Femur (tissue), 1 donor: ENCODE measurements around the gene CTDSPL.

Experiments
- DNase-seq: peaks from one replicate; pipeline ENCODE4 v3.0.0-alpha.2; 2017

The CTDSPL gene

DNA sequence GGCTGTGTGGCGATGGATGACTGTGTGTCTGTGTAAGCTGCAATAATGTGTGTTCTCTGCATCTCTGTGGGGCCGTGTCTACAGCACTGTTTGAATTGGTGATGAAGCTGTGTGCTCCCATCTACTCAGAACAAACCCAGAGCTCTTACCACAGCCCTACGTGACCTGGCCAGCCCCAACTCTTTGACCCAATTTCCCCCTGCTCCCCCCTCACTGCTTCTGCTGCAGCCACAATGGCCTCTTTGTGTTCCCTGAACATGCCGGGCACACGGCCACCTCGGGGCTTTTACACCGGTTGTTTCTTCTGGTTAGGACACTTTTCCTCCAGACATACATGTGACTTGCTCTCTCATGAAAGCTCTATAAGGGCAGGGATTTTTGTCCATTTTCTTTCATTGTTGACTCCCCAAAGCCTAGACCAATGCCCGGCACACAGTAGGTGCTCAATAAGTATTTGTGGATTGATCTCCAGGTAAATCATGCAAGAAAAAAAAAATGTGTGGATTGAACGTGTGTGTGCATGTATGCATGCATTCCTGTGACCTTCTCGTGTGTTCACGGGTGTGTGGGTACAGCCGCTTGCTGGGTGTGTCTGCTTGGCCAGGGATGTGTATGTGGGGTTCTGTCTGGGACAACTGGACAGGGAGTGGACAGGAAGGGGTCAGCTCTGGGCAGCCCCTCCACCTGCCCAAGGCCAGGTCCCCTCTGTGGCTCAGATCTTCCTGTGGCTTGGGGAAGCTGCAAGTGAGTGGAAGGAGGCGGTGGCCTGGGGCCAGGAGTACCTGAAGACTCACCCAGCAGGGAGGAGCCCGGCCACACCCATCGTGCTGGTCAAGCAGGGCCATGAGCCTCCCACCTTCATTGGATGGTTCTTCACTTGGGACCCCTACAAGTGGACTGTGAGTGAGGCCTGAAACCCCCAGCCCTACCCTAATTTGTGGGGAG, 143.7 kb downstream of the CTDSPL start:
- DNase-seq = peak; percentile 76

DNA sequence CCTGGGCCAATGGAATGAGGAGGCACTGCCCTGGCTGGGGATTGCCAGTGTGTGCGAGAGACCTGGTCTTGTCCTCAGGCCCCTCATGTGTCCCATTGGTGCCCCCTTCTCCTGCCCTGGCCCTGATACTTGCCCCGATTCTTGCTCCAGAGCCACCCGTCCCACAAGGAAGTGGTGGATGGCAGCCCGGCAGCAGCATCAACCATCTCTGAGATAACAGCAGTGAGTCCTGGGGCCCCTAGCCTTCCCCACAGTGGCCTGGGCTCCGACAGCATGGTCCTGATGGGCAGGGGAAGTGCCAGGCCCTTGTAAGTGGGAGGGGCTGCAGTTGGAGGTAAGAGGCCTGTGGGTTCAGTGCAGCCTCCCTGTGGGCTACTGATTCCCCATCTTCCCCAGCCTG, 144.4 kb downstream of the CTDSPL start:
- DNase-seq = no peak

DNA sequence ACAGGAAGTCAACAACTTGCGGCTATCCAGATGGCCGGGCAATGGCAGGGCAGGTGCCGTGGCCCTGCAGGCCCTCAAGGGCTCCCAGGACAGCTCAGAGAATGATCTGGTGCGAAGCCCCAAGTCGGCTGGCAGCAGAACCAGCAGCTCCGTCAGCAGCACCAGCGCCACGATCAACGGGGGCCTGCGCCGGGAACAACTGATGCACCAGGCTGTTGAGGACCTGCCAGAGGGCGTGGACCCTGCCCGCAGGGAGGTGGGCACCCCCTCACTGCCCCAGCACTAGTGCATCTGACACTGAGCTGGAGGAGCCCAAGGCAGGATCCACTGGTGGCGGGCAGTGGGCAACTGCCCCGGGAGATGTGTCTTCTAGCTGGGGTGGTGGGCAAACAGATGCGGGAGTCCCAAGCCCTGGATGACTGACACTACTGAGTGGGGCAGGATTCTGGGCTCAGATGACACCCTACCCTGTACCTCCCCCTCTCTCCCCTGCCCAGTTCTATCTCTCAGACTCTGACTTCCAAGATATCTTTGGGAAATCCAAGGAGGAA, 144.8 kb downstream of the CTDSPL start:
- DNase-seq = no peak

DNA sequence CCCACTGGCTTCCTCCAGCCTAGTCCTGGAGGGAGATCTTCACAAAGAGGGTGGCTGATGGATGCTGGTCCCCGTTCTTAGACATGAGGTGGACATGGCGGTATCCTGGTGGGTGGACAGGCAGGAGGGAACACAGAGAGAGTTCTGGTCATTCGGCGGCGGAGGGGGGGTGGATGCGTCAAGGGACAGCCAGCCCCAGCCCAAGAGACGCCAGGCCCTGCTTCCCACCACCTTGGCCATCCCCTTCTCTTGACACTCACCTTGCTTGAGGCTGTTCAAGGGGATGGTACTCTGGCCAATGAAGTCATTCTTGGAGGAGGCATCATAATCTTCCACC, 146.0 kb downstream of the CTDSPL start:
- DNase-seq = no peak

DNA sequence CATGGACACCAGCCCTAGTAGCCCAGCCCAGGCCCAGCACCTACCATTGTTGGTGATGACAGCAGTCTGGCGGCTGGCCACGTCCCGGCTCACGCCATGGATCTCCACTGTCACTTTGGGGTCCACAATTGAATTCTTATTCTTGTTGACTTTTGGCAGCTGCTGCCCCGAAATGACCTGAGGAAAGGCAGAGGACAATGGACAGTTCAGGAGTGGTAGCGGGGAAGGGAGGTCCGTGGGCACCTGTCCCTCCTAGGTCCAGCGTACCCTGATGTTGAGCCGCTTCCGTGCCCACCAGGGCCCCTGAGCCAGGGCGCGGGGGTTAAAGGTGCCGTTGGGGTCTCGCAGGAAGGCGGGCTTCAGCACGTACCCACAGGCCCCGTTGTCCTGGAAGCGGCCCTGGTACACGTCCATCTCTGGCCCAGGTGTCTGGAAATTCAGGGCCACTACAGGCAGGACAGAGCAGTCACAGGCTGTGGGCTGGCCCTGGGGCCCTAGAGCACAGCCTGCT, 146.6 kb downstream of the CTDSPL start:
- DNase-seq = no peak

DNA sequence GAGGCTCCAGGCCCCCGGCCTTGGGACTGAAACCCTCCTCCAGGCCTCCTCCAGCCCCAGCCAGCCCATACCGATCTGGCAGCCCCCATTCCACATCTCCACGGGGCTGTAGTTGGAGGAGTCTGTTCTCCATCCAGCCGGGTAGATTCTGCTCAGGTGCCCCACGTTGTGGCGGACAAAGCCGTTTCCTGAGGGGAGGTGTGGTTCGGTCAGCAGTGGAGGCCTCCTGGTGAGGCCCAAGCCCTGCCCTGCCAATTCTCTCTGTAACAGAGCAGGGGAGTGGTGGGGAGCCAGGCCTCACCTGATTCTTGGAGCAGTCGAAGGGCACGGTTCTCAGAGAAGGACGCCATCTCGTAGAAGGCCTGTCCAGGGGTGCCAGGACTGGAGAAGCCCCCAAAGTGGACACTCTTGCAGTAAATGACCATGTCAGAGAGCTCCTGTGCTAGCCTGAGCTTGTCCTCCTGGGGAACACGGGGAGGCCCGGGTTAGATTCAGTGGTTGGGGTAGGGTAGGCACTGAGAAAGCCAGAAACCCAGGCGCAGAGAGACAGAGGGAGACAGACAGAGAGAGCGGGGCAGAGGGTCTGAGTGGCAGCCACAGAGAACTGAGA, 147.4 kb downstream of the CTDSPL start:
- no peak for DNase-seq

DNA sequence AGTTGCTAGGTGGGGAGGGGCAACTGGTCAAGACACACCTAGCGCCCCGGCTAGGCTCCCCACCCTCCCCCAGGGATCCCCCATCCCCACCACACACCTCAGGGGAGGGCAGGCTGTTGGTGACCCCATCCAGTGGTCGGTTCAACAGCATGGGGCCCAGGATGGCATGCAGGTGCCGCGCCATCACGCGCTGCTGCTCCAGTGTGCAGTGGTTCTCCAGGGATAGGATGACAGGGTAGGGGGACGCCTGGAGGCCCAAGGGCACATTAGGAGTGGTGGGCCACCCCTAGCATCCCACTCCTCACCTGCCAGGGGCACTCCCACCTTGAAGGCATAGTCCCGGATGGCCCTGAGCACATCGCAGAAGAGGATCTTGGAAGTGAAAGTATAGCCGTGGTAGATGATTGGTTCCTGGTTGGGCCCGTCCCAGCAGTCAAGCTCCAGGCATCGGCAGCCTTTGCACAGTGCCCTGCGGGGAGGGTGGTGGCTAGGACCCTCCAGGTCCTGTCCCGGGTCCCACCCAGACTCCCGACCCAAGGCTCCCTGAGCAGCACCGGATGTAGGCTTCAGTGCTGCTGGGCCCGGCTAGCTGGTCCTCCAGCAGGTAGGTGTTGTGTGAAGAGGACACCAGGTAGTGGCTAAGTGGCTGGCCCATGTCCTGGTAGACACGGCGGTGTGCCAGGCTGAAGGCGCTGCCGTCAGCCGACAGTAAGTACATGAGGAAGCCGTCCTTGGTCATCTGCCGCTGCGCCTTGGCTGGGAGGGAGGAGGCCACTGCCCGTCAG, 148.3 kb downstream of the CTDSPL start:
- no peak for DNase-seq

DNA sequence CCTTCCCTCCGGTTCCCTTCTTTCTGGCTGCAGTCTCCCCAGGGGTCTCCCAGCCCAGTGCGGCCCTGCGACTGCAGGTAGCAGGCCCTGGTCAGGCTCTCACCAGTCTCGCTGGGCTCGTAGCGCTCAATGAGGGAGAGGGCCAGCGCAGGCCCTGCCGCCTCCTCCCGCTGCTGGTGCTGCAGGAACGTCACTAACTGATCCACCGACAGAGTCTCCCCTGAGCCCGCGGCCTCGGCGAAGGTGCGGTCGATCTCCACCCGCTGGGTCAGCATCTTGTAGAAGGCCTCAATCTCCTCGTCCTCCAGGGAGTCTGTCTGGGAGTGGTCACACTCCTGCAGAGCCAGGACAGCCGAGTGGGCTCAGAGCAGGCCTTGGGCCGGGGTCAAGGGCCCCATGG, 149.4 kb downstream of the CTDSPL start:
- DNase-seq = no peak

DNA sequence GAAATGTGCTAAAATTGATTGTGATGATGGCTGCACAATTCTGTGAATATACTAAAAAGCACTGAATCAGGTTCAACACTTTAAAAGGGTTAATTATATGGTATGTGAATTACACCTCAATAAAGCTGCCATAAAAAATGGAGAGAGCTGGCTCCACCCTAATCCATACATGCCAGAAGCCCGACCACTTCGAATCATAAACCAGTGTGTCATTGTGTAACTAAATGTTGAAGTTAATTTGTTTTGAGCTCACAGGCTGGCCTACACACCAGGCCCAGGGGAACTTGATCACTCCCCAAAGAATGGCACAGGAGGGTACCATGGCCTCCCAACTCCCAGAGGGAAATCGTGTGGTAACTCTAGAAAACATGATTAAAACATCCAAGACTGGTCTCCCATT, 153.8 kb downstream of the CTDSPL start:
- no peak for DNase-seq

DNA sequence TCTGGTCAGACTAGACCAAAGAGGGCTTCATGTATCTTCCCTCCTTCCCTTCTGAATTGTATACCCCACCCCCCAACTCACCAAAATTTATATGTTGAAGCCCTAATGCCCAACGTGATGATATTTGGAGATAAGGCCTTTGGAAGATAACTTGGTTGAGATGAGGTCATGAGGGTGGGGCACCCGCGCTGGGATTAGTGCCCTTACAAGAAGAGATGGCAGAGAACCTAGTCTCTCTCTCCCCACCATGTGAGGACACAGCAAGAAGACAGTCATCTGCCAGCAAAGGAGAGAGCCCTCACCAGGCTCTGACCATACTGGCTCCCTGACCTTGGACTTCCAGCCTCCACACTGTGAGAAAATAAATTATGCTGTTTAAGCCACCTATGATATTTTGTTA, 154.3 kb downstream of the CTDSPL start:
- DNase-seq = no peak

DNA sequence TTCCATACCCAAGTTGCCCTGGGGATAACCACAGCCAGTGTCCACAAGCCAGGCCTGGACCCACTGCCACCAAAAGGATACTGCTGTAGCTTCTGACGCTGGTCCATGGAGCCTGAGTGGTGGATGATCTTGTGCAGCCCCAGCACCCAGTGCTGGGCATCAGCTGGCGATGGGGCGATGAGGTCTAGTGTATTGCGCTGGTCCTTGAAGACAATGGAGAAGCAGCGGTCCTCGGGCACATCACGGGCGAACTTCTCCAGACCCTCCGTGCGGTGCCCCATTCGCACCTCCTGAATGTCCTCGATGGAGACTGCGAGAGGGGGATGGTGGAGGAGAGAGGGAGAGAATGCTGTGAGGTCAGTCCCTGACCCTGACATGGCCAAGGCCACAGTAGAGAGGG, 154.7 kb downstream of the CTDSPL start:
- no peak for DNase-seq

DNA sequence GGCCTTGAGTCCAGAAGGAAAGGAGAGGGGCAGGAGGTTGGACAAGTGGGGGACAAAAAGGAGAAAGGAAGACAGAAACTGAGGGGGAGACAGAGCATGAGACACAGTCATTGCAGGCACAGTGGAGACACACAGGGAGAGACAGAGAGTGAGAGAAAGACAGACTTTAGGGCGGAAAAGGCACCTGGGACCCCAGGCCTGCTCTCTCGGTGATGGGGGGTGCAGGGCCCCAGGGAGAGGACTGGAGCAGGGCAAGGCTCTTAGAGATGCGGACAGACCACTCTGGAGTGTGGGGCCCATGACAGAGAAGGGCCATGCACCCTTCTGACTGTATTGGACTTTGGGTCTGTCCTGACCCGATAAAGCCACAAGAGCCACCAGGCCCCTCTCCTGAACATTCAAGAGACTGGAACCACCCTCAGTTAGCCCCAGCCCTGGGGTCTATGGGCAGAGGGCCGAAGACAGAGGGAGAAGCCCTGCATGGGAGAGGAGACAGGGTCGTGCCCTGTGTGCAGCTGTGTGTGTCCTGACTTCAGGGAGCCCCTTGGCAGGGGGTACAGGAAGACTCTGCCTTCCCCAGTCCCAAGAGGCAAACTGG, 155.3 kb downstream of the CTDSPL start:
- no peak for DNase-seq

DNA sequence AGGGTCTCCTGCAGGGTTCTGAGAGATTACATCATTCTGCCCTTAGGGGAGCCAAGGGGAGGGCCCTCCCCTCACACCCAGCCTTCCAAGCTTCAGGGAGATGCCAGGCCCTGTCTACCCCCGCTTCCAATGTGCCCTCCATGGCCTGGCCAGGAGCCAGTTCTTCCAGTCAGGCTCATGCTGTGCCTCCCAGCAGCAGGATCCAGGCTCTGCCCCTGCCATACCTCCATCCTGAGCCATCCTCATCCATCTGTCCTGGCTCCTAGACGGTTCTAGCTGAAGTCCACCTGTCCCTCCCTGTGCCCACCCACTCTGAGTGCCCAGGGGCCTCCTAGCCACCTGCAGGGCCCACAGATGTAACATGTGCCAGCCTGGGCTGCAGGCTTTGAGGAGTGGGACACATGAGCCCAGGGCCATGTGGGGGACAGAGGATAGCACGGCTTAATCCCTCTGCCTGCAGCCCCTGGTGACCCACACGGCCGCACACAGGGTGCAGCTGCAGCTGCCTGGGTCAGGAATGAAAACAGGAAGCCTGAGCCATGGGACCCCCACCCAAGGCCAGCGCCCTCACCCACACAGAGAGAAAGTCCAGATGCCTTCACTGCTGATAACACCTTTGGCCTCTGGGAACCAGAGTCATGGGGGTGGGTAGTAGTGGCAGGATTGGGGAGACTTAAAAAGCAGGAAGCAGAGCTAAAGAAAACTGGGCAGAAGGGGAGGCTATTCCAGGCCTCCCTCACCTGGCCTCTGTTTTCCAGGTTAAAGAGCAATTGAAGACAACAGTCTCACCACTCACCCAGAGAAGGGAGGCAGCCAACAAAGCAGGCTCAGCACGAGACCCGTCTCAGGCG, 156.0 kb downstream of the CTDSPL start:
- no peak for DNase-seq

DNA sequence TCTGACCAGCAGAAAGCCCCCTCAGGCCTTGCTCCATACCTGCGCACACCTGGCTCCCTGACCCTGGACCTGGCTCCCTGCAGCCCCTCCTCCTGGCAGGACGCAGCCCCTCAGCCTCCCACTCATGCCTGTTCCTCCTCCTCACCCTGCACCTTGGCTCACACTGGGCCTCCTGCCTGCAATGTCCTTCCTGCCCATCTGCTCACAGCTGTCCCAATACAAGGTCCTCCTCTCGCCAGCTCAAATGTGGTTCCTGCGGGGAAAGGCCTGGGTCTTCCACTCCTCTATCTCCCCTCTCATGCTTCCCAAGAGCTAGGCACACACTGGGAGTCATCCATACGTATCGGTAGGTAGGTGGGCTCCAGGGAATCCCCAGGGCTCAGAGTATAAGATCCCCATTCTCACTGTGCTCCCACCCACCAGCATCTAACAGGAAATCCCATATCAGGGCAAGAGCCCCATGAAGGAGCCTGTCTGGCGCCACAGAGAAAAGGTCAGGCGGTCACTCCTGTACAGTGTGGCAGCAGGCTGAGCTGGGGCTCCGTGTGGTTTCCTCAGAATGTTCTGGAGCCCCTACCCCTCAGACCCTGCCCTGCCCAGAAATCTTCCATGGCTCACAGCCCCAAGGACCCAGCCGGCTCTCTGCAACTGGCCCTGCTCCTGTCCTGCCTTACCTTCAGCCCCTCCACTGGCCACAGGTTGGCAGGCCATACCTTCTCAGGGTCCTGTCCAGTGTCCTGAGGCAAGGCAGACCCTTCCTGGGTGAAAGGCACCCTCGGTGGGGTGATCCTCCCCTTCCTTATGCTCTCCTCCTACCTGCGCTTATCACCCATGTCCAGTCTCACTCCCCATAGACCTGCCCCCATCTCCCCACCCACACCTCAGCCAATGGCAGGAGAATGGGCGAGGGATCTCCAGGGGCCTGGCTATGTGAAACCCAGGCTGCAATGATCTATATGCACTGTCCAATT, 156.9 kb downstream of the CTDSPL start:
- peak; percentile 29 for DNase-seq

DNA sequence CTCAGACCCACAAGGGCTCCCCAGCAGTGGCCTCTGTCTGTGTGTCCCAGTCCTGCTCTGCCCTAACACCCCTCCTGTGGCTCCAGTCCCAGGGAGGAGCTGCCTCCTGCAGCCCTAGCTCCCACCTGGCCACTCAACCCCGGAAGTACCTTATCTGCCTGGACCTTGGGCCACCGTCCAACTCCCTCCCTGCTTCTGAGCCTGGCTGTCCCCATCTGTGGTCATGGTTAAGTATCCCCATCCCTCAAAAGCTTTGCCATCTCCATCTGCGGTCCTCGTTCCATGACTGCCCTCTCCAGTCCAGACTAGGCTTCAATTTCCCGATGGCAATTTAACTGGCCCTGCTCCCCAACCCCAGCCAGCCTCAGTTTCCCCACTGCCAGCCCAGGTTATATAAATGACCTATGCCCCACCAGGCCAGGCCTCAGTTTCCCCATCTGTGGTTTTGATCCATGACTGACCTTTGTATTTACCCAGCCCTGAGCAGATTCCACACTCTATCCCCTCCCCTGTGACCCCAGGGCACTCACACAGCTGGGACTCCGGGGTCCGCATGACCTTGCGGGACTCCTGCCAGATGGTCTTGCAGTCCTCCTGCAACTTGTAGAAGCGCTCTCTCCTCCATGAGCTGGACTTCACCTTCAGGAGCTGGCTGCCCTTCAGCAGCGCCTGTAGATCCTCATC, 158.1 kb downstream of the CTDSPL start:
- DNase-seq = peak; percentile 24

DNA sequence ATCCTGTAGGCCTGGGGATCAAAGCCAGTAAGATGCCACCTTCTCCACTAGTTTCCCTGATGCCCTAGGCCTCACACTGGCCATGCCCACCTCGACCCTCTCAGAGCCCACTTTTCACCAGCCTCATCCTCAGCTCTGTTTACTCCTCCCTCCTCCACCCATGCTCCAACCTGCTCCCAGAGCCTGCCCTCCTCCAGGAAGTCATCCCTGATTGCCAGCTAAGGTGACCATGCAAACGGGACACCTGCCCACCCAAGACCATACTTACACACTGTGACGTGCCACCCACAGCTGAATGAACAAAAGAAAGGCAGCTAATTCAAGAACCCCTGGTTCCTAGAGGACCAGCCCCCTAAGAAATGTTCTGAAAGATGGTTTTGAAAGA, 158.7 kb downstream of the CTDSPL start:
- no peak for DNase-seq

DNA sequence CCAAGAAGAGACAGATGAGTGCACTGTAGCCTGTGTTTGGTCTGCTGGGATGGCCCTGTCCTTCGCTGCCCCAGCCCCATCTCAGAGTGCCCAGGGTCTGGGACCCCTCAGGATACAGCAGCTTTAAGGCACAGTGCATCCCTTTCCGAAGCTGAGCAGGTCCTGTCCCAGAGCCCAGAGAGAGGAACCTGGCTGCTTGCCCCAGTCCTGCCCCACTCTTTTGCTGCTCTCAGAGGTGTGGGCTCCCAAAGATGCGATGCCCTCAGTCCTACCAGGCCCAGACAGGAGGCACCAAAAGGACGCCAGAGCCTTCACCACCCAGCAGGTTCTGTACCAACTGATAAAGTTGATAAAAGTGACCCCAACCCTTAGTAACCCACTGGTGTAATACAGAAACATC, 159.5 kb downstream of the CTDSPL start:
- no peak for DNase-seq

DNA sequence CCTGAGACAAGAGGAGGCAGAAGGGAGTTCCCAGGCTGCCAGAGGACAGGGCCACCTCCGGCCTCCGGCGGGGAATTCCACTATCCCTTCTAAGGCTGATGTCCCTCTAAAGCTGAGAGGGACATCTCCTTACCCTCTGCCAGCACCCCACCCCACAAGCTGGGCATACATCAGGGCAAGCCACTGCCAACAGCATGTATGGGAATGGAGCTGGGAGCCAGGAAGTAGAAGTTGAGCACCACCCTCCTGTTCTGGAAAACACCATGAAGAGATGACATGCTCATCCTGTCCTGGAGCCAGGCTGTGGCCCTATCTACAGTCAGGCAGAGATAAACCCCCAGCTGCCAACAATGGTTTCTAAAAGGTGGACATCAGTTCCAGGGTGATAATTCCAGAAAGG, 160.6 kb downstream of the CTDSPL start:
- DNase-seq = no peak

DNA sequence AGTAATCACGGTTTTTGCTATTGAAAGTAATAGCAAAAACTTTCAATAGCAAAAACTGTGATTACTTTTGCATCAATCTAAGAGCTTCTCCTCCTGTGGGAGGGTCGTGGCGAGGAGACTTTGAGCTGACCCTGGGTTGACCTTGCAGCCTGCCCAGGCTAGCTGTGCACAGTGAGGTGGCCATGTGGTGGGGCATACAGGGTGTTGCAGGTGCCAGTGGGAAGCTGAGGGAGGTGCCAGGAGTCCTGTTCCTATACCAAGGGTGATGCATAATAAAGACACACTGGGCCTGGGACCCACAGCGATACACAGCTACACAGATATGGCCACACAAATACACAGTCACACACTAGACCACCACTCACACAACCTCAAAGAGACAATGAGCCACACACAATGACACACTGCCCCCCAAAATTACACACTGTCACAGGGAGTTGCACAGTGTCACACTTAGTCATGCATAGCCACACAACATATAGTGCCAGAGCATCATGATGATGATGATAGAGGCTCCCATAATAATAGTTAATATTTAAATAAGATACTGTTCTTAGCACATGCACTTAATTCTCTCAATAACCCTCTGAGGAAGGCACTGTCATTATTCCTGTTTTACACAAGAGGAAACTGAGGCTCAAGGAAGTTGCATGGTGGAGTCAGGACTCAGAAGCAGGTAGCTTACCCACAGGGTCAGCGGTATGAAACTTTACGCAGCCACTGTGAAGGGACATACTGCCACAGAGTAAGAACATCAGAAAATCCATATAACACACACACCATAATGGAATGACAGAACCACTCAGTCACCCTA, 161.4 kb downstream of the CTDSPL start:
- DNase-seq = no peak
